ENCODE data around the gene PPP1R8. TPM values are rescaled to one million over a fixed set of nuclear protein-coding genes. Genes with fewer than 3 reads are reported as not detected.

The PPP1R8 gene
- polyA plus RNA-seq, 1 donor (not counting 4 experiments of a cell fraction or from before 2014, with no cell fraction given) = 56.2 TPM

- no peaks in the 10 kb centered on the region for H3K79me2 ChIP-seq (ENCODE audit: control insufficient read depth, insufficient read depth, low read length)
- no peaks in the 10 kb centered on the region for H3K9me1 ChIP-seq (ENCODE audit: control insufficient read depth, extremely low read depth, insufficient read depth, low read length)
- H3K4me1 ChIP-seq (ENCODE audit: control insufficient read depth, extremely low read depth, insufficient read depth, low read length) = peaks cover under 1% of the 10 kb centered on the region
- H2AFZ ChIP-seq (ENCODE audit: control insufficient read depth, low read length) = no peak overlapping the region
- FAIRE-seq (no peak), DNase-seq (ENCODE audit: low read depth, low spot score) (no peak)
- no peak overlapping the region for H3K9ac ChIP-seq (ENCODE audit: control insufficient read depth, extremely low read depth, insufficient read depth, low read length)
- H3K4me2 ChIP-seq (ENCODE audit: control insufficient read depth, extremely low read depth, insufficient read depth, low read depth, low read length) = no peak overlapping the region
- H3K27me3 ChIP-seq (ENCODE audit: control insufficient read depth, extremely low read depth, insufficient read depth, low read length) = peaks cover 6% of the 10 kb centered on the region
- dilution Hi-C loops (cut with MboI; ENCODE audit: extremely low pct_ligation_motif_present, low sequenced_read_pairs) = no loop called here
- no peak overlapping the region for H3K4me3 ChIP-seq (ENCODE audit: control insufficient read depth in 2 of 3, extremely low read depth in 1 of 3, insufficient read depth in 2 of 3, low read depth in 1 of 3, low read length in 3 of 3)
- no peaks in the 10 kb centered on the region for H4K20me1 ChIP-seq (ENCODE audit: control insufficient read depth, extremely low read depth, insufficient read depth, low read length)
- no peaks in the 10 kb centered on the region for H3K36me3 ChIP-seq (ENCODE audit: control insufficient read depth in 2 of 2, extremely low read depth in 1 of 2, insufficient read depth in 2 of 2, low read length in 2 of 2)
- no peak for TF ChIP-seq EZH2 (IDR thresholded peaks at IDR 0.05; ENCODE audit: low read length)
- TF ChIP-seq CTCF (optimal IDR thresholded peaks at IDR 0.05 in 1 of 3, IDR thresholded peaks at IDR 0.05 in 1 of 3, conservative IDR thresholded peaks at IDR 0.05 in 1 of 3; ENCODE audit: extremely low read depth in 1 of 3, insufficient read depth in 2 of 3, low read length in 3 of 3) = no peak
- no peaks in the 10 kb centered on the region for H3K9me3 ChIP-seq (ENCODE audit: control insufficient read depth, low read depth, low read length)
- H3K27ac ChIP-seq (ENCODE audit: control insufficient read depth, insufficient read depth, low read length) = no peak overlapping the region
Observed at GRCh38 chr1:27878039-27878438, 47.5 kb downstream of the PPP1R8 start.

GRCh38 chr1:27878787-27879335 lies 48.3 kb downstream of the PPP1R8 start:
- no peak for TF ChIP-seq CTCF (optimal IDR thresholded peaks at IDR 0.05 in 1 of 3, IDR thresholded peaks at IDR 0.05 in 1 of 3, conservative IDR thresholded peaks at IDR 0.05 in 1 of 3; ENCODE audit: extremely low read depth in 1 of 3, insufficient read depth in 2 of 3, low read length in 3 of 3)
- no peak for TF ChIP-seq EZH2 (IDR thresholded peaks at IDR 0.05; ENCODE audit: low read length)
- Histone ChIP-seq H3K27ac (ENCODE audit: control insufficient read depth, insufficient read depth, low read length) (no peak overlapping the region), H3K36me3 (ENCODE audit: control insufficient read depth in 2 of 2, extremely low read depth in 1 of 2, insufficient read depth in 2 of 2, low read length in 2 of 2) (no peaks in the 10 kb centered on the region), H3K79me2 (ENCODE audit: control insufficient read depth, insufficient read depth, low read length) (no peaks in the 10 kb centered on the region), H3K27me3 (ENCODE audit: control insufficient read depth, extremely low read depth, insufficient read depth, low read length) (no peaks in the 10 kb centered on the region), H3K4me1 (ENCODE audit: control insufficient read depth, extremely low read depth, insufficient read depth, low read length) (no peaks in the 10 kb centered on the region), H2AFZ (ENCODE audit: control insufficient read depth, low read length) (no peak overlapping the region), H3K9ac (ENCODE audit: control insufficient read depth, extremely low read depth, insufficient read depth, low read length) (no peak overlapping the region), H3K9me1 (ENCODE audit: control insufficient read depth, extremely low read depth, insufficient read depth, low read length) (no peaks in the 10 kb centered on the region), H3K9me3 (ENCODE audit: control insufficient read depth, low read depth, low read length) (no peaks in the 10 kb centered on the region), H3K4me2 (ENCODE audit: control insufficient read depth, extremely low read depth, insufficient read depth, low read depth, low read length) (no peak overlapping the region), H3K4me3 (ENCODE audit: control insufficient read depth in 2 of 3, extremely low read depth in 1 of 3, insufficient read depth in 2 of 3, low read depth in 1 of 3, low read length in 3 of 3) (no peak overlapping the region), H4K20me1 (ENCODE audit: control insufficient read depth, extremely low read depth, insufficient read depth, low read length) (no peaks in the 10 kb centered on the region)
- dilution Hi-C loops (cut with MboI; ENCODE audit: extremely low pct_ligation_motif_present, low sequenced_read_pairs) = no loop called here
- DNase-seq (ENCODE audit: low read depth, low spot score) (no peak), FAIRE-seq (no peak)
